Esophagus squamous epithelium (tissue), 5 donors: ENCODE results near the gene BMPR2. TPM values are rescaled to one million over a fixed set of nuclear protein-coding genes. Genes with fewer than 3 reads are reported as not detected.
"Not testable (repeated sequence)": the region's sequence is repeated elsewhere in the genome, so short reads cannot be mapped to it uniquely, and the experiment has no call there.

Experiments used
- DNase-seq: peaks from one replicate; lab custom pipeline; 2025; lab: John Stamatoyannopoulos, UW
- H3K27ac ChIP-seq, 4 donors: fragments of 200-600 bp; sonication (generic); one replicate each; pipeline ENCODE4 v1.5.1; 2016 to 2019; ENCODE audit warnings: mild to moderate bottlenecking in 1 of 4
- H3K27me3 ChIP-seq, 4 donors: fragments of 200-600 bp; sonication (generic); 1 replicate in 3 of 4; 2 replicates in 1 of 4; pipeline versions ENCODE4 v1.5.1 to v1.6.0; 2017 to 2021; ENCODE audit warnings: antibody characterized with exemption in 1 of 4
- H3K36me3 ChIP-seq, 3 donors: fragments of 200-600 bp; sonication (generic); one replicate each; pipeline ENCODE4 v1.5.1; 2016 to 2019
- H3K4me1 ChIP-seq, 3 donors: fragments of 200-600 bp; sonication (generic); one replicate each; pipeline ENCODE4 v1.5.1; 2017 to 2019
- H3K4me3 ChIP-seq, 4 donors: fragments of 200-600 bp; sonication (generic); 1 replicate in 3 of 4; 2 replicates in 1 of 4; pipeline ENCODE4 v1.5.1; 2016 to 2019; ENCODE audit warnings: mild to moderate bottlenecking in 2 of 4, moderate library complexity in 1 of 4
- H3K9me3 ChIP-seq, 3 donors: fragments of 200-600 bp; sonication (generic); one replicate each; pipeline ENCODE4 v1.5.1; 2016 to 2019
- CTCF ChIP-seq, 6 experiments: fragments of 450-650 bp in 4 of 6; fragments of 200-600 bp in 2 of 6; sonication (generic) in 2 of 6; IDR thresholded peaks; one replicate each; pipeline ENCODE4 v1.5.1; 2016 to 2019; ENCODE audit warnings: antibody characterized with exemption in 6 of 6, mild to moderate bottlenecking in 4 of 6, moderate library complexity in 4 of 6
- POLR2A ChIP-seq, 4 donors: fragments of 450-650 bp; IDR thresholded peaks; one replicate each; pipeline ENCODE4 v1.6.1; 2017; ENCODE audit warnings: antibody characterized with exemption in 4 of 4, mild to moderate bottlenecking in 4 of 4, moderate library complexity in 3 of 4
- WGBS, 2 donors: methylation state at CpG; one replicate each; pipeline ENCODE4 v1.1.5; 2018; 5-methylcytosine and 5-hydroxymethylcytosine counted together
- intact Hi-C: fragments of 100-400 bp; cut with DNase I; formaldehyde crosslinking; loops from one replicate; pipeline ENCODE4 v1.15.0; 2022
- total RNA-seq, 4 donors: library from RNA; depleted of rRNA; stranded (reverse); fragments of >200 nt; gene quantifications; one replicate each; pipeline ENCODE4 v1.1.0, GENCODE V29; 2016
- donor health status: DM: yes; HTN: yes; CAD: no.

The BMPR2 gene
- total RNA-seq, 4 donors from 2014 or later, result 17.9 to 37.0 (median 22.3) TPM

DNA sequence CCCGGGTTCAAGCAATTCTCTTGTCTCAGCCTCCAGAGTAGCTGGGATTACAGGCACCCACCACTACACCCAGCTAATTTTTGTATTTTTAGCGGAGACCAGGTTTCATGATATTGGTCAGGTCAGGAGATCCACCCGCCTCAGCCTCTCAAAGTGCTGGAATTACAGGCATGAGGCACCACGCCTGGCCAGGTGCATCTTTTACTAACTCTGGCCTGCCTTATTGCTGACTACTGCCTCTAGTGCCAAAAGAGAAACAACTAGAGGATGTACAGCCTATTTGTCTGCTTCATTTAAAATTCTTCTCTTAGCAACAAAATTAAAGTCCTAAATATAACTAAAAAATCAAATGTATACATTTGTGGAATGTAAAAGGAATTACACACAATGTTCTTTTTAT is 115.4 kb downstream of the BMPR2 start:
- DNase-seq, result no peak
- Histone ChIP-seq H3K9me3 (no peaks in the 10 kb centered on the region), H3K4me1 (peaks cover 0 to 14% (median 0%) of the 10 kb centered on the region in 3 donors), H3K36me3 (peaks cover 0 to 11% (median 0%) of the 10 kb centered on the region in 3 donors), H3K27ac (no peak overlapping the region), H3K27me3 (no peaks in the 10 kb centered on the region), H3K4me3 (no peak overlapping the region)
- intact Hi-C loops, result no loop called here
- TF ChIP-seq POLR2A (IDR thresholded peaks at IDR 0.05), result no peak
- no peak for TF ChIP-seq CTCF (IDR thresholded peaks at IDR 0.05)
- 90 to 100% methylated on average over 4 of the region's 4 CpGs for WGBS, 2 donors

DNA sequence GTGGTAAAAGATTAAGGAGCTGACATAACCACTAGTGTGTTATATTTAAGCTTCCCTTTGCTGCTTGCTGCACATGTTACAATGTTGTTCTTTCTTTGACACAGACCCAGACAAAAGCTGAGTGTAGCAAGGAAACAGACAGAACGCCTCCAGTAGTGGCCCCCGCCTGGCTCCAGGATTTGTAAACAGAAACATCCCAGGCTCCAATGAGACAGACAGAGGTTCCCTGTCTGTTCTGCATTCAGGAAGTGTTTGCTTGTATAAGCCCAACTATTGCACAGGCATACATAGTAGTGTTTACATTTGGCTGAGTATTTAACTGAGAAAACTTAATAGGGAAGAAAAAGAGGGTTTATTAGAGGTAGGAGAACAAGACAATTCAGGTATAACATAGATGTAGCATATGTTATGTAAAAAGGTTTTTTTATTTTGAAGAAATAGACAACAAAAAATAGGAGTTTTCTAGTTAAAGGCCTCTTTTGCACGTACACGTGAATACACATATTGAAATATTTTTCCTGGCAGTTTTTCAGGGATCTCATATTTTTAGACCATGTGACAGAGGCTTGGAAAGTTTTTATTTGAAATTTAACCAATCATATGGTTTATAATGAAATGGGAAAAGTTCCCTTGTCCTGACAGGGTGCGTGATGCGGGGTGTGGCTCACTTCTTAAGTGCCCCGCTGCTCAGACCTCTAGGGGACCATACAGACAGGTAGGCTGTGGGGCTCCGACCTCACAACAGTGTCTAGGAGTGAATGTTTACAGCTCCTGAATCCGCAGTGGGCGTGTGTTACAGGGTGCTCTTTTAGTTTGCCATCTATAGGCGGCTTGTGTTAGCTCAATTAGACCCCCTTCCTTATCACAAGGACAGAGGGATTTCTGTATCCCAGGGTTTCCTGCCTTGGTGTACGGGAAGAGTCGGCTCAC is 118.4 kb downstream of the BMPR2 start:
- Histone ChIP-seq H3K27me3 (no peaks in the 10 kb centered on the region), H3K27ac (no peak overlapping the region), H3K9me3 (no peaks in the 10 kb centered on the region), H3K4me1 (peaks cover 0 to 14% (median 0%) of the 10 kb centered on the region in 3 donors), H3K4me3 (no peak overlapping the region), H3K36me3 (peaks cover 0 to 4% (median 0%) of the 10 kb centered on the region in 3 donors)
- no peak for DNase-seq
- TF ChIP-seq CTCF (IDR thresholded peaks at IDR 0.05), result no peak
- no peak for TF ChIP-seq POLR2A (IDR thresholded peaks at IDR 0.05)
- WGBS, 2 donors, result 71 to 78% methylated on average over 7 to 13 of the region's 13 CpGs
- intact Hi-C loops, result no loop called here

GRCh38 chr2:202495230-202495604 is 119.1 kb downstream of the BMPR2 start:
- Histone ChIP-seq H3K36me3 (no peaks in the 10 kb centered on the region), H3K4me1 (peaks cover 0 to 14% (median 0%) of the 10 kb centered on the region in 3 donors), H3K4me3 (no peak overlapping the region), H3K27ac (no peak overlapping the region), H3K9me3 (no peaks in the 10 kb centered on the region), H3K27me3 (no peaks in the 10 kb centered on the region)
- no peak for DNase-seq
- intact Hi-C loops, result no loop called here
- no peak for TF ChIP-seq CTCF (IDR thresholded peaks at IDR 0.05)
- TF ChIP-seq POLR2A (IDR thresholded peaks at IDR 0.05), result no peak
- WGBS, 2 donors, result 92 to 94% methylated on average over 23 of the region's 23 CpGs

- DNase-seq, H3K27me3 ChIP-seq, H3K9me3 ChIP-seq, intact Hi-C loops, H3K27ac ChIP-seq, H3K36me3 ChIP-seq, H3K4me3 ChIP-seq: not testable (repeated sequence)
- WGBS, 2 donors, result 88 to 95% methylated on average over 6 to 11 of the region's 38 CpGs
- H3K4me1 ChIP-seq, result peaks cover 0 to 14% (median 0%) of the 10 kb centered on the region in 3 donors
Observed at GRCh38 chr2:202496835-202497472, 120.8 kb downstream of the BMPR2 start.

- H3K9me3 ChIP-seq, H3K27me3 ChIP-seq, H3K4me3 ChIP-seq, H3K27ac ChIP-seq, DNase-seq, intact Hi-C loops, H3K36me3 ChIP-seq: not testable (repeated sequence)
- 75 to 89% methylated on average over 6 of the region's 7 CpGs for WGBS, 2 donors
- H3K4me1 ChIP-seq, result peaks cover 0 to 14% (median 0%) of the 10 kb centered on the region in 3 donors
Observed at GRCh38 chr2:202497473-202497866, 121.3 kb downstream of the BMPR2 start.

- H3K4me3 ChIP-seq, H3K27me3 ChIP-seq, H3K4me1 ChIP-seq, intact Hi-C loops, DNase-seq, H3K9me3 ChIP-seq, H3K27ac ChIP-seq: not testable (repeated sequence)
- H3K36me3 ChIP-seq, result peaks cover 0 to 24% (median 0%) of the 10 kb centered on the region in 3 donors
- WGBS, 2 donors, result 89 to 92% methylated on average over 5 of the region's 7 CpGs
Observed at GRCh38 chr2:202499841-202500240, 123.7 kb downstream of the BMPR2 start.

DNA sequence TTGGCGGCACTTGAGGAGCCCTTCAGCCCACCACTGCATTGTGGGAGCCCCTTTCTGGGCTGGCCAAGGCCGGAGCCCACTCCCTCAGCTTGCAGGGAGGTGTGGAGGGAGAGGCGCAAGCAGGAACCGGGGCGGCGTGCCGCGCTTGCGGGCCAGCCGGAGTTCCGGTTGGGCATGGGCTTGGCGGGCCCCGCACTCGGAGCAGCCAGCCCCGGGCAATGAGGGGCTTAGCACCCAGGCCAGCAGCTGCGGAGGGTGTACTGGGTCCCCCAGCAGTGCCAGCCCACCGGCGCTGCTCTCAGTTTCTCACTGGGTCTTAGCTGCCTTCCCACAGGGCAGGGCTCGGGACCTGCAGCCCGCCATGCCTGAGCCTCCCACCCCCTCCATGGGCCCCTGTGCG is 127.1 kb downstream of the BMPR2 start:
- H3K4me1 ChIP-seq, intact Hi-C loops, H3K27me3 ChIP-seq, H3K4me3 ChIP-seq, H3K27ac ChIP-seq, DNase-seq, H3K9me3 ChIP-seq: not testable (repeated sequence)
- H3K36me3 ChIP-seq, result peaks cover 0 to 26% (median 0%) of the 10 kb centered on the region in 3 donors
- 100% methylated on average over 3 of the region's 21 CpGs; no CpG with 5 or more reads in 1 of the 2 donors for WGBS, 2 donors
